ENCODE measurements around the gene SMARCE1.

The SMARCE1 gene

DNA sequence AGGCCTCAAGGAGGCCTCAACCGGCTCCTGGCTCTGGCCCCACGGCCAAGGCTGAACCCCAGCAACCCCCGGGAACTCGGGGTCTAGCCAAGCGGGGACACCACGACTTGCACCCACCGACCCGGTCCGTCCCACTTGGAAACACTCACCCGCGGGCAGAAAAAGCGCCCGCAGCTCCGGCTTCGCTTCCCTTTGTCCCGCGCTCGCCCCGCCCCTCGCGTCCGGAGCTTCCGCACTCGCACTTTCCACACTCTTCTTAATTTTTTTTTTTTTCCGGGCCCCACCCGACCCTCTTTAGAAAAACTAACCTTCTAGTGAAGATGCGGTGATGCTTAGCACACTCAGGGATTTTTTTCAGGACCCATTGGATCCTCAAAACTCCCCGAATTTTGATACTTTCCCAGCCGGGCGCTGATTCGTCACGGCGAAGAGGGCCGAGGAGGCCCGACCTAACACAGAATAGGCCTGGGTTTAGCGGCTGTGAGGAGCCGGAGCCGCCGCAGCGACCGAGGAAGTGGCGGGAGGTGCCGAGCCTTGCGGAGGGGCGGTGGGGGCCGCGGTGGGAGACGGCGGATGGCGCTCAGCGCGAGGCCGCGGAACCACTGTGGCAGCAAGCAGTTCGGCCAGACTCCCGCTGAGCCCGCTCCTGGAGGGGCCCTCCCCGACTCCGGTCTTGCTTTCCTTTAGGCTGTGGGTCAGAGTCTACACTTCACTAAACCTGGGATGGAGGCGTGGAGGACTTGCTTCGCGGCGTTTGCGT, at the start of gene SMARCE1:
Gene SMARCE1, minus strand, starts transcription at position 195 of the 760 bp plus-strand sequence. CDS start 2,016 bp downstream, outside the sequence.
- DNase-seq (ENCODE audit: low read depth in 4 of 4, low spot score in 1 of 4) = peak; percentile 50 to 55 (median 52)

DNA sequence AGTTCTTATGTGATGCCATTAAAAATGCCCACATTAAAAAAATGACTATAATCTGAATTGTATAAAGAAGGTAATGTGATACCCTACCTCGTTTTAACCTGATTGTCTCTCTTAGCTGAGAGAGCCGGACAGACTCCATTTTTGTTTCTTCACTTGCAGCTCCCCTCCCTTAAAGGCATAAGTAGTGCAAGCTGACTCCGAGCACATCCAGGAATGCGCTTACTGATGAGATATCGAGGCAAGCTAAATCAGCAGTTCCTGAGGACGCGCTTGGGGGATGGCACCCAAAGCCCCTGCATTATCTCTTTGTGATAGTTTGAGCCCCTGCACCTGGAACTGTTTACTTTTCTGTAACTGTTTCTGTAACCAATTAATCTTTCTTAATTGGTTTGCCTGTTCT, 49.7 kb upstream of the SMARCE1 start:
- DNase-seq (ENCODE audit: low read depth in 4 of 4, low spot score in 1 of 4) = no peak

DNA sequence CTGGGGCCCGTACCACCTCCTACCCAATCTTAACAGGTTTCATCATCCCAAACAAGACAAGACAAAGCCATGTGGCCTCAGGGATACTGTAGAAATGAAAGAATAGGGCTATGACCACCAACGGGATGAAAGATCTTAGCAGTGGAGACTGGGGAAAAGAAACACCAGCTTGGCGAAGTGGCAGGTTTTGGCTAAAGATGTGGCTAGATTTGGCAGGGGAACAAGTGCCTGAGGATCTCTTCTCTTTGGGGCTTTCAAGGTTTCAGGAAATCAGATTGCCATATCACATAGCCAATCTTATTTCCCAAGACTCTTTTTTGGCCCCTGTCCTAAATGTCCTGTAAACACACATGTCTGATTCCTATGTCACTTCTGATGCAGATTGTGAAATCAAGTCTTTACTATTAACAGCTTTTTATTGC, 49.0 kb upstream of the SMARCE1 start:
- DNase-seq (ENCODE audit: low read depth in 4 of 4, low spot score in 1 of 4) = no peak

DNA sequence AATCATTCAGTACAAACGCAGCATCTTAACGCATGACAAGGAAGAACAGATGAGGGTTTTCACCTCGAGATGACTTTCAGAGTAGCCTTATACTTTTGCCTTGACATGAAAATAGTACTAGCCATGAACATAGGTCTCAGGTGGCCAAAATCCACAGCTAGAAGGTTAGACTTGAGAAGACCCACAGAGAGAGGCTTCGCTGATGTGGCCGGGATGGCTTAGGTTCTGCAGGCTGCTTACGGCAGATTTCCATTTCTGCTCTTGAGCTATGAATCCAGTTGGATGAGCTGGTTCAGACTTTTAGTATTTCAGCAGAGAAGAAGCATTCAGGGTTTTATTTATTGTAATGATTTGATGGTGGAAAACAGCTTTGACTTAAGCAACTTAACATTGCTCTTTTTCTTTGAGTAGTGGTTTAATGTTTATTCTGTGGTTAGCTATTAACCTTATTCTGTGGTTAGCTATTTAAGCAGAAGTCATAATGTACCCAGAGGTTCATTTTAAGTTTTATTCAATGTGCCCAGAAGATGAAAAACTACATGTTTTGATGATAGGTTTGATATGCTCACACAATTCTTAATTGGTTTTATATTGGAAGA, 48.4 kb upstream of the SMARCE1 start:
- DNase-seq (ENCODE audit: low read depth in 4 of 4, low spot score in 1 of 4) = no peak

DNA sequence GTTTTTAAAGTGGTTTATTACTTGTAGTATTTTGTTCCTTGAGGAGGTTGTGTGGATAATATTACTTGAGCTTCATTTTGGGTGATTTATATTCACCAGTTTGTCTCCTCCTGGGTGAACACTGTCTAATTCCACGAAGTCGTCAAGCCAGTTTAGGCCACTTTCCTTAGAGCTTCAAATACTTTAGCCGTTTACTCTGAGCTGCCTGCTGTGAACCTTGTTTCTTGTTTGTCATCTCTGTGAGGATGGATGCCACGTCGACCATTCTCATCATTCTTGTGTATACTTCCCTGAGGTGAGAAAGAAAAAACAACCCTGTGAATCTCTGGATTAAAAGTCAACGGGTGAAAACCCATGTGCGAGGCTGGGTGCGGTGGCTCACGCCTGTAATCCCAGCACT, 47.0 kb upstream of the SMARCE1 start:
- no peak for DNase-seq (ENCODE audit: low read depth in 4 of 4, low spot score in 1 of 4)

DNA sequence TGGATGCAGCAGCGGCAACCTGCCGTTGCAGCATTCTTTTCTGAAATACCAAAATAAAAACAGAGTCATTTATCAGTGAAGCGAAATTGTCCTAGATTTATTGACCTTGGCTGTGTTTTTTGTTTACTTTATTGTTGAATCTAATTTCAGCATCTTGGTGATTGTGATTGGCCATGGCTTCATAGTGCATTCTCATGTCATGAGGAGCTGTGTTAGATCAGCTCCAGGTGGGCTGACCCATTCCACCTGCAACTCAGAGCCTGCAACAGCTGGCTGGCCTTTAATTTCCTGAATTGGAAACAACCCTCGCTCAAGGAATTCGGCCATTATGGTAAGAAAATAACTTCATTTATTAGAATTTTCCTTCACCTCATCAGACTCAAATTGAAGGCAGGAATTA, 39.5 kb upstream of the SMARCE1 start:
- no peak for DNase-seq (ENCODE audit: low read depth in 4 of 4, low spot score in 1 of 4)

DNA sequence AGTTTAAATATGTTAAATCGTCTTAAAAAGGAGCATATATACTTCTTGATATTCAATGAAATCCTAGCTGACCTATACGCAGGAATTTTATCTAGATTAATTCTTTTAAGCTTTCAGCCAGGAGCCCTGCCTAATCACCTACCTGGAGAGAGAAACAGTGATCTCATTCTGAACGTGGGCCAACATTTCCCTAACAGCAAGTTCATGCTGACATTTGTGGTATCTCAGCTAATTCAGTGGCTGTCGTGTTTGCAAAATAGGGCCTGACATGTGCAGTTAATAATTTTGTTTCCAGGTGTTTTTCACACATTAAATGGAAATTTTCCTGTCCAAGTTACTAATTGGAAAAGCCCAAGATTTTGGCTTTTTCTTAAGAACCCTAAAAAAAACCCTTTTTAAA, 38.6 kb upstream of the SMARCE1 start:
- no peak for DNase-seq (ENCODE audit: low read depth in 4 of 4, low spot score in 1 of 4)

DNA sequence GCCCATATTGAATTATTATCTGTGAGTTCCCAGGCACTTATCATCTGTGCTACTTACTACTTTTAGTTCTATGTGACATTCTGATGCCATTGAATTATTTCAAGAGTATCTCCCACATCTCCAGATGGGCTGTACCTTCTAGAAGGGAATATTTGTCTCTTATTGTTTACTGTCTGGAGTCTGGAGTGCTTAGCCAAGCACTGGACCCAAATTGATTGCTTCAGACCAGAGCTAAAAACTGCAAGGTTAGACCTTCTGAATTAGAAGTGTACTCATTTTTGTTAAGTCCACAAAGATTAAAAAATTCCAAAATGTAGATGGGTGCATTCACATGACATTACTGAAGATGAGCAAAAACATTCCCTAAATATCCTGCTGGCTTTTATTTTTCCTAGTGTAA, 33.4 kb upstream of the SMARCE1 start:
- no peak for DNase-seq (ENCODE audit: low read depth in 4 of 4, low spot score in 1 of 4)

DNA sequence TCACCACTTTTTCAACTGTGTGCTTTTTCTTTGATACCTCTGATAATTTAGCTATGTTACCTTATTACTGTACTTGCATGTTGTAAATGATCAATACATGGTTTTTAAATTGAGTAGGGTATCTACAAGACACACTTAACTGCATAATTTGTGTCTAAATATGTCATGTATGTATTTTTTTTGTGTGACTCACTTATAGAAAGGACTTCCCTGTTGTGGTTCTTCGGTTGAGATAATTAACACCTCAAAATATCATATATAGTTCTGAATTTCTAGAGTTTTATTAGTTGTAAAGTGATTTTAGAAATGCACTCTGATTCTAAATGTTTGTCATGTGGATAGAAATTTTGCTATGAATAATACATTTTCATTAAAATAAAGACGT, 31.9 kb upstream of the SMARCE1 start:
- no peak for DNase-seq (ENCODE audit: low read depth in 4 of 4, low spot score in 1 of 4)

DNA sequence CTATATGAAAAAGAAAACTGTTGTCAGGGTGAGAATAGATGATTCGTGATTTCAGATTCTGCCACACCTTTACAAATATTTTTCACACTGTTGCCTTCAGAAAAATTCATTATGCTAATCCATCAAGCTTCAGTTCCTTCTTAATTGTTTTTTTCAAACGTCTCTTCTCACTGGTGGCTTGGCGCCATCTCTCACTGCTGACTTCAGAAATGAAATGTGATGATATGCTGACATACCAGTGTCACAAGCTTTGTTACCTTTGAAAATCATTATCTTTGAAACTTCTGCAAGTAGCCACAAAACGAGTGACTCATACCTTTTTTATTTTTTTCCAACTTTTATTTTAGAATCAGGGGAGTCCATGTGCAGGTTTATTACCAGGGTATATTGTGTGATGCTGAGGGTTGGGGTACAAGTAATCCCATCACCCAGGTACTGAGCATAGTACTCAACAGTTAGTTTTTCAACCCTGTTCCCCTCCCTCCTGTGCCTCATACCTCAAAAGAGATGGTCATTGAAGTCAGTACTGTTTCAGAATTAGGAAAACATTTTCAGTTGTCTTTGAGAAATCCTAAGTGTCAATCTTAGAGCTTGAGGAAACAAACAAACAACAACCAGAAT, 31.4 kb upstream of the SMARCE1 start:
- no peak for DNase-seq (ENCODE audit: low read depth in 4 of 4, low spot score in 1 of 4)

DNA sequence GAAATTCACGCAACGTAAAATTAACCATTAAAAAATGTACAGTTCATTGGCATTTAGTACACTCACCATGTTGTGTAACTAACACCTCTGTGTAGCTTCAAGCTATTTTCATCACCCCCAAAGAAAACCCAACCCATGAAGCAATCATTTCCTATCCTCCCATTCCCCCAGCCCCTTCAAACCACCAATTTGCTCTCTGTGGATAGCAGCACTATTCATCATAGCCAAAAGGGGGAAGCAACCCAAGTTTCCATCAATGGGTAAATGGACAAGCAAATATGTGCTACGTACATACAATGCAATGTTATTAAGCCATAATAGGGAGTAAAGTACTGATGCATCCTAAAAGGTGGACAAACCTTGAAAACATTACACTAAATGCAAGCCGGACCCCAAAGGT, 28.3 kb upstream of the SMARCE1 start:
- DNase-seq (ENCODE audit: low read depth in 4 of 4, low spot score in 1 of 4) = no peak

DNA sequence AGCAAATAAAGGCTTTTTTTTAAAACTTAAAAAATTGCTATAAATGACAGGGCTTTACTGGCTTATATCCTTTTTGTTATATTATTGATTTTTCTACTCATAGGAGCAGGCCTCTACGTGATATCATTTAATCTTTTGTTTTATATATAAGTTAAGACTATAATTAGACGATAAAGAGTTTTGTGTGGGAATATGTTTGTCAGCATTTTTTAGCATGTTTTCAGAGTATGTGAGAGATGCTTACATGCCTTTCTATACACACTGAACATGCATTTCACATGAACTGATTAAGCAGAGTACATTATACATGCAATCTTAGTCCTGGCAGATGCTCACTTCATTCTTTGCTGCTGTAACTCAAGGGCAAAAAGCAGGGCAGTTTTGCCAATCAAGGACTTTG, 25.0 kb upstream of the SMARCE1 start:
- DNase-seq (ENCODE audit: low read depth in 4 of 4, low spot score in 1 of 4) = no peak

DNA sequence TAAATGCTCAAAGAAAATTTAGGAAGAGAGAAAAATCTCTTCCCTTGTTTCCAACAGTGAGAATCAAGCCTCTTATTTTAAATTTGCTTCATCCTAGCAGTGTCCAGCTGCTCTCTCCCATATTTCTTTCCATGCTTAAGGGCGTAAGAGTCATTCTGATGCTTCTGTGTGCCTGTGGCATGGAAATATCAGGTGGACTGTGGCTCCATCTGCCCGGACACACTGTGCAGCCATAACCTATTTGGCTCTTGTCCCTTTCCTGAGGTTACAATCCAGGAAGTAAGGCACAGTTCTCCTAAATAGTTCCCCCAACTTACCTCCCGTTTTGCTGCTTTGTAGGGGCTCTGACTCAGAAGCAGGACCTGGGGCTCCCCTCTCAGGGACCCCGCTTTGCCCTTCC, 23.7 kb upstream of the SMARCE1 start:
- DNase-seq (ENCODE audit: low read depth in 4 of 4, low spot score in 1 of 4) = no peak

DNA sequence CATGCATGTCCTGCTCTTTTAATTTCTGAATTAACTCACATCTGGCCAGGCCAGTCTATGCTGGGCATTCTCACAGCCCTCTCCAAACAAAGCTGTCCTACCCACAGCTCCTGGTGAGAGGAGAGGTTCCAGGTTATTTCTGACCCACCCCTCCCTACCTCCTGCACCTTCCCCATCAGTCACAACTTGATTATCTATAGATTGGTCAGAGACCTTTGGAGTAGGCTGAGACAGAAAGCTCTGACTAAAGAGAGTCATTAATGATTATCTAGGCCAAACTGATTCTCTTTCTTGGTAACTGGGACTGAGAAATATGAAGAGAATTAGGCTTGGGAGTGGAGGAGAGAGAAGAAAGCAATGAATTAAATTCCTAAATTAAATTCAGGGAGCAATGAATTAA, 18.7 kb upstream of the SMARCE1 start:
- DNase-seq (ENCODE audit: low read depth in 4 of 4, low spot score in 1 of 4) = no peak

DNA sequence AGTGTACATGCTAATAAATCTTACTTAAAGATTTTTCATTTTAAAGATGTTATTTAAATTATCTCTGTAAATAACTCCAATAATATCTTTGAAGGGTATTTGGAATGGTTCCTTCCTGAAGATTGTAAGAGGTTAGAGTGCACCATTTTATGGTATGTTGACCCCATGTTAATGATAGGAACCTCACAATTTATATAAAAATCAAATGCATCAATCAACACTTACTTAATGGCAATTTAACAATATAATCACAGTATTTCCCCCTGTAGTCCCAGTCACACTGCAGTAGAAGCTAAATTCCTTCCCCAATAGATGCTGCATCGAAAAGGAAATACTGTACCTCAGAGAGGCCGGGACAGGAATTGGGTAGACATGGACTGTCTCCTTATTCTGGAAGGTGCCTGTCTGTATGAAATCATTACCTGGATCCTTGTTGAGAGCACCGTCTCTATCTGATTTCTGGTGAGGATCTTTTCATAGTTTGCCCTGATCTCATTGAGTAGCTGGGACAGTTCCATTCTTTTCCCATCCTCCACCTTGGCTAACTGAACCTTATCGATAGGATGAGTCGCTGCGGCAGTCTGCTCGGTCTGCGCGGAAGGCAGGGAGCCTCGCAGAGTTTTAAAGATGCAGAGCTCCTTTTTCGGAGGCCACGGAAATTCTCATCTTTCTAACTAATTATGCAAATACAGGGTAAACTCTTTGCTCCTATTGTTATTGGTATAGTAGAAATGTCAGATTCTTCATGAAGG, 17.1 kb upstream of the SMARCE1 start, which contains the start of gene KRT222:
Gene KRT222, minus strand, starts transcription at position 596 of the 752 bp plus-strand sequence. Its CDS starts 78 bp downstream, at position 518.
- DNase-seq (ENCODE audit: low read depth in 4 of 4, low spot score in 1 of 4) = no peak

DNA sequence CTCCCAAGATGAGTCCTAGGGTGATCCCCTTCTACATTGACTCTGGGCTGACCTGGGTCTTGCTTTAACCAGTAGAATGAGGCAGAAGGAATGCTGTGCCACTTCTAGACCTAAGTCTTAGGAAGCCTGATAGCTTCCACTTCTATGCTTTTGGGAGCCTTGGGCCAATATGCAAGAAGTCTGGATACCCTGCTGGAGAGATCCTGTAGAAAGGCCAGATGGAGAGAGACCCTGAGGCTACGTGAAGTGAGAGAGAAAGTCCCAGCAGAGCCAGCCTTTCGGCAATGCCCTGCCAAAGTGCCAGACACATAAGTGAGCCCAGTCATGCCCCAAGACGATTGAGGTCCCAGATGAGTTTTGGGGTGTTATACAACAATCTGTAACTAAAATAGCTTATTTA, 15.6 kb upstream of the SMARCE1 start:
- DNase-seq (ENCODE audit: low read depth in 4 of 4, low spot score in 1 of 4) = no peak

DNA sequence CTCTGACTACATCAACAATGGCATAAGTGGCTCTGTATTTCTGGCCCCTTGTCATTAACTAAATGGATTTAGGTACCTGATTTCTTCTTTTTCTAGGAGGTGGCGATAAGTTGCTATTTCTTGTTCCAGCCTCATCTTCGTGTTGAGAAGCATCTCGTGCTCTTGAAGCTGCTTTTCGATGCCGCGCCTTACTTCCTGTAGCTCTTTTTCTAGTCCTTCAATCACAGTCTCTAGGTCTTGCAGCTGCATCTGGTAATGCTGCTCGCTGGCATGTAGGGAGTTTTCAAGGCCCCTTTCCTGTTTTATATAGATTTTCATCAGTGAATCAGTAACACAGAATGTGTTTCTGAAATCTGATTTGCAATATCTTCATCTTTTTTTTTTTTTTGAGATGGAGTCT, 12.3 kb upstream of the SMARCE1 start:
- no peak for DNase-seq (ENCODE audit: low read depth in 4 of 4, low spot score in 1 of 4)

DNA sequence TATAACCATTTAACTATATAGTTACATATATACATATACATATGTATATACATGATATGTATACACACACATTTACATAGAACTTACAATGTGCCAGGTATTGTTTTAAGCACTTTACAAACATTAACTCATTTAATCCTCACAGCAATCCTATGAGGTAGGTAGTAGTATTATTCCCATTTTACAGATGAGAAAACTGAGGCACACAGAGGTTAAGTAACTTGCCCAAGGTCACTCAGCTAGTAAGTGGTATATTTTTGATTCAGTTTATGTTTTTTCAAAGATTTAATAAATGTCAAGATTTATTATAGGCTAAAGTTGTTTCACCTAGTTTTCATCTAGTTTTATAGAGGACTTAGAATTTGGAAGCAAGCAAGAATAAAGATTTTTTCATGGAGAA, 10.8 kb upstream of the SMARCE1 start:
- DNase-seq (ENCODE audit: low read depth in 4 of 4, low spot score in 1 of 4) = no peak

DNA sequence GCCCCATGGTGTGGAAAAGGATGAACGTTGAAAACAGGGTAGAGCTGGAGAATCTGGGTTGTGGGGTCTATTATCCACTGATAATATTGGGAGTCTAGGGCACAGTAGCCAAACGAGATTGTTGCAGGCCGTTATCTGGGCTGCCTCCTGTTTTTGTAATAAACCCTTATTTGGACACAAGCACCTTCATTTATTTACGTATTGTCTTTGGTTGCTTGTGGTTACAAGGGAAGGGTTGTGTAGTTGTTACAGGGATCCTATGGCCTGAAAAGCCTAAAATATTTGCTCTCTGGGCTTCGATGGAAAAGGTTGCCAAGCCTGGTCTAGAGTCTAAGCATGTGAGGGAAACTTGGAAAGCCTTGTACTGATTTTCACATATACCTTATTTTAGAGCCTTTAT, 4.3 kb upstream of the SMARCE1 start:
- DNase-seq (ENCODE audit: low read depth in 4 of 4, low spot score in 1 of 4) = no peak

DNA sequence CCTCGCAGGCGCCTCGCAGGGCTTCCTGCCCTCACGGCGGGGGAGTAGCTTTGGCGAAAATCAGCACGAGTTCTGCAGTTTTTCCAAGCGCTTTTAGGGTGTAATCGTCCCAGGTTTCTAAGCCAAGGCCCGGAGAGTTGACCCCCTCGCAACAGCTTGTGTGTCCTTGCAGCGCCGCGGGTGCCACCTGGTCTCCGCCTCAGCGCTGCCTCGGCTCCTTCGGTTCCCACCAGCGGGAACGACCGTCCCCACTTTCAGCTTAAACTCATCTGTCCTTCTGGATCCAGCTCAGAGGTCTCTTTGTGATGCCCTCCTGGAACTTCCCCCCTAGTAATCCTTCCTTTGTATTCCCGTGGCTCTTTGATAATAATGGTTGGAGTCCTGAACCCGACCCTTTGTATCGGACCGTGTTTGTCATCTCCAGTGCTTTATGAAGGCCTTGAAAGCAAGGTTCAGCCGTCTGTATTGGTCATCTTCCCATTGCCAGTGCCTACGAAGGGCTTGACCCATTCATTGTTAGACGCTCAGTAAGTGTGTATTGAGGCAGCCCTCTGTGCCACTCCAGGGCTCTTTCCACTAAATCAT, 858 bp upstream of the SMARCE1 start:
- DNase-seq (ENCODE audit: low read depth in 4 of 4, low spot score in 1 of 4) = no peak
